ENCODE results near the gene TNS3.

The TNS3 gene

DNA sequence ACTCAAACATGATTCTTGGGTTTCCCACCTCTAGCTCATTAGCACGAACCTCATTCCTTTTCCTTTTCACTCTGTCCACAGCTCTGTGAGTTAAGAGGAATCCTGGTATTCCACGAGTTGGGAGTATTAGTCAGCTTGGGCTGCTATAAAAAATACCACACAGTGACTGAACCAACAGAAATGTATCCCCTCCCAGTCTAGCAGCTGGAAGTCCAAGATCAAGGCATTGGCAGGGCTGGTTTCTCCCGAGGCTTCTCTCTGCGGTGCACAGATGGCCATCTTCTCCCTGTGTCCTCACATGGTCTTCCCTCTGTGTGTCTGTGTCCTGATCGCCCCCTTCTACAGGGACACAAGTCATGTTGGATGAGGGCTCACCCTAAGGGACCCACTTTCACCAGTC is 261.6 kb downstream of the TNS3 start:
- Histone ChIP-seq H3K27ac (no peak overlapping the region), H3K4me3 (no peak overlapping the region)

DNA sequence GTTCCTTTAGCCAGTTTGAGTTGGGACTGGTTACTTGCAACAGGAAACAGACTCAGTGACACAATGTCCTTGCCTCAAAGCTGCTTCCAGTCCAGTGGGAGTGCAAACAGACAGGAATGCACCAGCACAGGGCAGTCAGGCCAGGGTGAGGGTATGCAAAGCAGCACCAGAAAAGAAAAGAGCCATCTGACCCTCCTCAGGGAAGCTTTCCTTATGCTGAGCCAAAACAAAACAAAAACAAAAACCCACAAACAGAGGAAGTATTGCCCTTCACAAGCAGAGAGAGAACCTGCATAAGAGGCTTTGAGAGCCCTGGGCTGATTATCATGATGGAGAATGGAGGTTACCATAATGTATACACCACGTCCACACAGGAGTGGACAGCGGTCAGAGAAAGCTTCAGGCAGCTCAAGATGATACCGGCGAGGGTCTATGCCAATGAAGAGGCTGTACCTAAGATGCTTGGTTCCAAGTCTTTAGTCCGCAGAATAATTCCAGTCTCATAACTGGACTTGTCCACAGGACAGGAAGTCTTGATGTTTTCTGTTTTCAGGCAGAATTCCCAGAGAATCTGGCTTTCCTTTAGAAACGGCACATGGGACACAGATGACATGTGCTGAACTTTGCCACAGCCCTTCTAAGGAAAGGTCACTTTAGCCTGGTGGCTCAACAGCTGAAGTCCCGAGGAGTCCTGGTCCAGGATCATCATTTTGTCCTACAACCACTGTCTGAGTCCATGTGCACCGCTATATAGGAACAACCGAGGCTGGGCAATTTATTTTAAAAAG is 263.3 kb downstream of the TNS3 start:
- H3K4me3 ChIP-seq, result no peak overlapping the region
- H3K27ac ChIP-seq, result peak overlapping the region in 2 of 21 experiments; percentile 10 to 54

DNA sequence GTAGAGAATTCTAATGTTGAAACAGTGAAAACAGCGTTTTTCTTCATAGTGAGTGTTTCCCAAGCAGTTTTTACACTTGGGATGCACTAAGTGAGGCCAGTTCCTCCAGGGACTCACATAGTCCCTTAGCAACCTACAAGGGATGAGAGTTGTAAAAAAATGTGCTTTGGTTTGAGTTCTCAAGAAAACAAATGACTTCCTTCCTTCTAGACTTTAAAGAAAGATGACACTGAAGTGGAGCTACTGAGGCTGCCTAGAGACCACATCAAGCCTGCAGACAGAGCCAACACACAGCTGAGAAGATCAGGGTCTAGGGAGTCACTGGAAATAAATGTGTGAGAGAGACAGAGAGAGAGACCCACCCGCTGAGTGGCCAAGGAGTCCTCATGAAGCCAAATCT is 264.4 kb downstream of the TNS3 start:
- peak overlapping the region in 1 of 21 experiments; percentile 10 for H3K27ac ChIP-seq

DNA sequence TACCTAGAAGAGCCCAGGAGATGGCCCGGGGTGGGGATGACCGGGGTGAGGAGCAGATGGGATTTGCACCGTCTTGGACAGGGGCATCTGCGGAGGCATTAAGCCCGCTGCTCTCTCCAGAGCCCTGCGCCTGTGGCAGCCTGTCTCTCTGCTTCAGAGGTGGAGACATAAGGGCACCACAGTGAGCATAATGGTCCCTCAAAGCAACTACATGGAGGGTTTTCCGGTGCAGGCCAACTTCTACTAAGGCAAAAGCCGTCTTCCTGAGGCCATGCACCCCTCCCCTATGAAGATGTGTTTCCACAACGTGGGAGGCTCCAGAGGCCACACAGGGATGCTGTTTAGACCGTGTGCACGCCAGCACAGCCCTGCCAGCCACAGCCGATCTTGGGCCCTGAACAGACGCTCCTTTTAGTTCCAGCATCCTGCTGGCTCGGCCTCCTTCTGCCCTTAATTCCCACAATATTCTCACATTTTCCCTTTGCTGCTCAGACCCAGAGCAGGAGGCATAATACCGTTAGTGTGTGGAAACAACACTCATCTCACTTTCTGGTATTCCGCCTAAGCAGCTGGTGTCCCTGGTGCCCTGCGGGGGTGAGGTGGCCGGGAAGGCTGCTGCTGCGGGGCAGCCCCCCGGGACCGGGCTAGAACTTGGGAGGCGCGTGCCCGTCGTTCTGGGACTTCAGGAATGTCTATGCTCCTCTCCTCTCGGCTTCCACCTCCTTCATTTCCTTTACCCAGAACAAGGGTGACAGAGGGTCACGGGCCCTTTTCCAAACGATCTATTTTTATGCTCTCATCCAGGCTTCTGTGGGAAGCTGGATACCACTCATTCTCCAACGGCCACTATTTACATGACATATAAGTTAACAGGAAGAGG is 266.9 kb downstream of the TNS3 start:
- no peak overlapping the region for H3K4me3 ChIP-seq
- H3K27ac ChIP-seq, result peak overlapping the region in 12 of 21 experiments; percentile 0 to 69 (median 33)

More for the DNA sequence above, 264.4 kb downstream of the TNS3 start:
- H3K4me3 ChIP-seq, result no peak overlapping the region

DNA sequence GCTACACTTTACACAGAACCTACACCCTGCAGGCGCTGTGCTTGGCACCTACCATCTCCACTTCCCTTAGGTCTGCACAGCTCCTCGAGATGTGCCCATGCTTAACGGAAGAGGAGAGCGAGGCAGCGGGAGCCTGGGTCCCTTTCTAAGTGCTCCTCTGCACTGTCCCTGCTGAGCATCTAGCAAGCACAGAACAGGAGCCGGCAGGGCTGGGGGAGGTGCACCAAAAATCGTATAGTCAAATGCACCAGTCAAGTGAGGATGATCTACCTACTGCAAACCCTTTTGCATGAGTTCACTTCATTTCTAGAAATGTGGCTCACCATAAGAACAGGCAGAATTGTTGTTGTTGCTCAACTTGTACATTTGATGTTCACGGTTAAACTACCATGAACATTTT is 267.7 kb downstream of the TNS3 start:
- H3K27ac ChIP-seq, result peak overlapping the region in 6 of 21 experiments; percentile 0 to 47 (median 34)
- H3K4me3 ChIP-seq, result no peak overlapping the region

DNA sequence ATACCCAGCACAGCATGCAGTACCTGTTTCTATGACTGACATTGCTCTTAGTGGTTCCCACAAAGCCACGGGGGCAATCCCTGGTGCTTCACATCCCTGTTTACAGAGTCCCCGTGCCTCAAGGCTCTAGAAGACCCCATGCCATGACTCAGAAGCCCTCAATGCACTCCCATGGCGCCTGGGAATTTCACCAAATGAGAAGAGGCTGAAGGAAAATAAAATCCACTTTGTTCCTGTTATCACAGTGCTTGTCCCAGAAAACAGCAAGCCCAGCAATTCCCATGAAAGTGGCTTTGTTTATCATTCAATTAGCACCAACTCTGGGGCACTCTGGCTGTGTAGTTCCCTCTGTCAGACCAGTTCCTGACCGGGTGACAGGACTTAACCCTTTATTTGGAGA is 268.3 kb downstream of the TNS3 start:
- Histone ChIP-seq H3K4me3 (no peak overlapping the region), H3K27ac (peak overlapping the region in 1 of 21 experiments; percentile 7)

DNA sequence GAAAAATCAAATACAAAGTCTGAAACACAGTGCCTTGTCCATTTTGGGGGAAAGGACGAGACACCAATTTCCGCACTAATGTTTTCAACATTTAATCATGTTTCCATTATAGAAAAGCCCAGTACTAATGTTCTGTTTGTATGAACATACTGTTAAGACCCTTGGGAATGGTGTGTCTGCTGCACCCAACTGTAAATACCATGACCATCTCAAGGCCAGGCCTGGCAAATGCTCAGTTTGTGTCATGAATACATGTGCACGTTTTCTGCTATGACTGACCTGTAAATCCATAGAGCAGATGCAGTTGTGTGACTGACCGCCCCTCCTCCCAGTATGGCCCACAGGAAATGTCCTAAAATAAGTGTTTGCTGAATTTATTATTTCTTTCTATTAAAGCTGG is 270.0 kb downstream of the TNS3 start:
- H3K27ac ChIP-seq, result no peak overlapping the region

DNA sequence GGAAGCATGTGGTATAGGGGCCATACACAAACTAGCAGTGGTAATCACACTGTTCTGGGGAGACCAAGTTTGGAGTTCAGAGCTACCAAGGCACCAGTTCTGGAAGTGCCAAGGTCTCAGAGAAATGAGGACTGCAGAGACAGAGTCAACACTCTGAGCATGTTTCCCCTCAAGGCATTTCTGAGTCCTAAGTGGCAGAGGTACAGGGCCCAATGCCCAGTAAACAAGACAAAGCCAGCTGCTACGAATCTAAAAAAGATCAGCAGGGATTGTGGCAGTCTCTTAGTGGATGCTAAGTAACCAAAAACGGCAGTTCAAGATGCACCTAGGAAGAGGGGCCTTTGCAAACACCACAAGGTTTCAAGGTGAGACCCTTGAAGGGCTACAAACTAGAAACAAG is 271.9 kb downstream of the TNS3 start:
- H3K4me3 ChIP-seq, result no peak overlapping the region
- peak overlapping the region in 1 of 21 experiments; percentile 3 for H3K27ac ChIP-seq

More for the DNA sequence above, 270.0 kb downstream of the TNS3 start:
- no peak overlapping the region for H3K4me3 ChIP-seq

DNA sequence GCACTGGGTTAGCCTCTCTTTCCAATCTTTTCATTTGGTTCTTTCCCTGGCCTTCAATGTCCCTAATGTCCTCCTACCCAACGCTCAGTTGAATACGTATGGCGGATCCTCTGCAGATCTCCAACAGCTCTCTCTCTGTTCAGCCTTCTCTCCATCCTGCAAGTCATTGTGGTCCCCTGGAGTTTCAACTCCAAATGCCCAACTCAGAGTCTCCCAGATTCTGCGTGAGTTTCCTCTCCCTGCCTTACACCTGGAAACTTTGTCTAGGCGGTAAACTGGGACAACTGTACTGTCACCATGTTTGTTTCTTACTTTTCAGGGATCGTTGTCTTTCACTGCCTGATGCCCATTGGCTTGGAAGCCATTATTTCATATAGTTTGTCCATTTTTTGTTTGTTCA is 273.1 kb downstream of the TNS3 start:
- H3K27ac ChIP-seq, result no peak overlapping the region
- H3K4me3 ChIP-seq, result no peak overlapping the region

DNA sequence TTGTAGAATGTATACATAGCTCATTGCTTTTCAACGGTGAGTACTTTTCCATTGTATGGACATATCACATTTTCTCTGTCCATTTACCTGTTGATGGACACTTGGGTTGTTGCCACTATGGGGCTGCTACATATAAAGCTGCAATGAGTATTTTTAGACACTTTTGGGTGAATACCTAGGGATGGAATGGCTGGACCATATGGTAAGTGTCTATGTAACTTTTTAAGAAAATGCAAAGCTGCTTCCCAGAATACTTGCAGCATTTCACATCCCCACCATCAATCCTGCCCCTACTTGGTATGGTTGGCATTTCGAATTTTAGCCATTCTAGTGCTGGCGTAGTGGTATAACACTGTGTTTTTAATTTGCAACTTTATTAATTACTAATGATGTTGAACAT is 274.6 kb downstream of the TNS3 start:
- Histone ChIP-seq H3K4me3 (no peak overlapping the region), H3K27ac (no peak overlapping the region)

DNA sequence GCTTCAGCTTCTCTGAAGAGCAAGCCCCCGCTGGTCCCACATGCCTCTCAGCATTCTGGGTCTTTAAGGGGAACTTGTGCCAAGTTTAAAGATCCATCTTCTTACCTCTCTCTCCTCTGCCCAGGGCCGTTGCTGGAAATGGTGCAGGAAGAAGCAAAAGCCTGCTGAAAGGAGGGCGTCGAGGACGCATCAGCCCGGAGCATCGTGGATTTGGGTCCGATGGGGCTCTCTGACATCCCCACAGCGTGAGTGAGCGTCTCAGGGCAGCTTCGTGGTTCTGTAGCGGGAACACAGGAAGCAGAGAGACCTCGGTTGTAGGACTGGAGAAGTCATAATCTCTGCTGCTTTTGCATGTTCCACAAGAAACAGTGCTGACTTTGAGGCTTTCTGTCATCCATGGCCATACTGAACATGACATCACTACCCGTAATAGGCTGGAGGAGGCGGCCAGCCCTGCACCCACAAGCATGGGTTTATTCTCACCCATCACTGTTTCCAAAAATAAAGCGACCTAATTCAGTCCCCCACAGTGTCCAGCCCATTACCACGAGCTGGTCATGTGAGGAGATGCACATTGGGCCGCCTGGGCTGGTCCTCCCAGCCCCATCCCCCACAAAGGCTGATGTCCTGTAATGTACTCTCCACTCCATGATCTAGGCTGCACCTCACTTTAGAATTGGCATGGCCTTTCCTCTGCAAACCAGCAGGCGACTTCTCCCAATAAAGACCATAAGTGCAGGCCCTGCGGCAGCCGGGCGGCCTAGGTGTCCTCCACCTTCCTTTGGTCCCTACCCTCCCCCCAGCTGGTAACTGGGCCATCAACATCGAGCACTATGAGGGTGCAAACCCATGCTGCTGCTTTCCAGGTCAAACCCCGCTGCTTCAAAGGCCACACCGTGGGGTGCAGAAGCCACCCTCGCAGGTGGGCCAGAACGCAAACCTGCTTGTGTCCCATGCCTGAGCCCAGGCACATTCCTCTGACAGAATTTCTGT is 276.9 kb downstream of the TNS3 start:
- H3K27ac ChIP-seq, result peak overlapping the region in 1 of 21 experiments; percentile 30

DNA sequence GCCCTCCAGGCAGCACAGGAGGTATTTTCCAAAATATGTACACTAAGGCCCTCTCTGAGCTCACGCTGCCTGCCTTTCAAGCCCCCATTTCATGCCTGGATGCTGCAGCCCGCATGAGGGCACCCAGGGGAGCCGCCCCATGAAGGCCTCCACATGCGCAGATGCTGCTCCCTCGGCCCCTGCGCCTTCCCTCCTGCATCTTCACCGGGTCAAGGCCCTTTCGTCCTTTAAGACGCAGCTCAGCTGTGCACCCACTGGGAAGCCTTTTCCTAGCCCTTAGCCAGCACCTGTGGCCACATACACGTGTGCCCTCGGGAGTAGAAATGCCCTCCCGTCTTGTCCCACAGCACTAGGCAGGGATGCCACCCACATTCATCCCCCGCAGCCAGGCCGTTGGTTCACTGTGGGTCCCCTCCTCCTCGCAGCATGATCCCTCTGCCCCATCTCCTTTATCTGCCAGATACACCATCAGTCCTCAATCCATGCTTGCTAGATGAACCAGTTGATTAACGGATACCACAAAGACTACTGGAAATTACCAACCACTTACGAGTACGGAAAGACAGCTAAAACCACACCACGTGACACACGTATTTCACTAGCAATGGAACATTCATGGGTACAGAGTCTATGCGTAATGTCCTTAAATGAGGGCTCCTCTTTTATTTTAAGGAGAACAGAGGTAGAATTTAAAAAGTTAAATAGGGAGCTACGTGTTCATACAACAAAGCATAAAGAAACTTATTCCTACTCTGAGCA is 278.0 kb downstream of the TNS3 start:
- Histone ChIP-seq H3K27ac (no peak overlapping the region), H3K4me3 (no peak overlapping the region)

More for the DNA sequence above, 276.9 kb downstream of the TNS3 start:
- no peak overlapping the region for H3K4me3 ChIP-seq

DNA sequence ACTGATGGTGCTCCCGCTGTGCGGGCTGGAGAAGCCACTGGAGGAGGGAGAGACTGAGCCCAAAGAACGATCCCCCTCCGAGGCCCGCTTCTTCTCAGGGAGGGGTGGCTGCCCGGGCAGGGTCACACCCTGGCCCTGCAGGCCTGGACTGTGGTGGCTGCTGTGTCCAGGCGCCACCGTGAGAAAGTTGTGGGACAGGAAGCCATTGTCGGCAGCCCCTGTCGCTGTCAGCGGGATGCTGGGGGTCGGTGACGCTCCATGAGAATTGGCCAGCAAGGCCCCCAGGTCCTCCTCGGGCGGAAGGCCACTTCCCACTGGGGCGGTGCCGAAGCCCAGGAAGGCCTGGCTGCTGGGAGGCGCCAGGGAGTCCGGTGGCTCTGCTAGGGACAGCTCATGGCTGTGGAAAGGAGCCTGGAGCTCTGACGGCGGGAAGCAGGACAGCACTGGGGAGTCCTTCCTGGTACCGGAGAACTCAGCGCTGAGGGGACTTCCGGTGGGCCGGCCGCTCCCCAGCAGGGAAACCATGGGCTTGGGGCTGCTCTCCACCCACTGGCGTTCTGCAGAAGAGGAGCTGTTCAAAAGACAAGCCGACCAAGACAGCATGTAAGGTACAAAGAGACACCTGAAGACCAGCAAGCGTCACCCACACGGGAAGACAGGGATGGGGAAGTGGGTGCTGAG is 278.8 kb downstream of the TNS3 start:
- H3K27ac ChIP-seq, result peak overlapping the region in 1 of 21 experiments; percentile 35
- H3K4me3 ChIP-seq, result no peak overlapping the region

DNA sequence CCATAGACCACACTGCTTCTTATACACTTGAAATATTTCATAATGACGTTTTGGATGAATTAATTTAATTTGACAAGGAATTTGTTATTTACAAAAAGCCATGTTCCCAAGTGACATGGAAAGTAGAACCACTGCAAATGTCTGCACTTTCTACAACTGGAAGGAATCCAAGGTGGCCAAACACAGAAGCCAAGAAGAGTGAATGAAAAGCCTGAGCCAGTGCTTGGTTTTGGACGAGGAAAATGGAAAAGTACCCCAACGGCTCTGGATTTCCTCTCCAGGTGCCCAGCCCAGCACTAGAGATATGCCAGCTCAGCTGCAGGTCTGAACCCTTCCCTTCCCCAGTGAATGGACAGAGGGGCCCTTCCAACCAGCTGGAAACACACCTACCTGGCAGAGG is 279.4 kb downstream of the TNS3 start:
- no peak overlapping the region for H3K4me3 ChIP-seq
- peak overlapping the region in 1 of 21 experiments; percentile 35 for H3K27ac ChIP-seq

DNA sequence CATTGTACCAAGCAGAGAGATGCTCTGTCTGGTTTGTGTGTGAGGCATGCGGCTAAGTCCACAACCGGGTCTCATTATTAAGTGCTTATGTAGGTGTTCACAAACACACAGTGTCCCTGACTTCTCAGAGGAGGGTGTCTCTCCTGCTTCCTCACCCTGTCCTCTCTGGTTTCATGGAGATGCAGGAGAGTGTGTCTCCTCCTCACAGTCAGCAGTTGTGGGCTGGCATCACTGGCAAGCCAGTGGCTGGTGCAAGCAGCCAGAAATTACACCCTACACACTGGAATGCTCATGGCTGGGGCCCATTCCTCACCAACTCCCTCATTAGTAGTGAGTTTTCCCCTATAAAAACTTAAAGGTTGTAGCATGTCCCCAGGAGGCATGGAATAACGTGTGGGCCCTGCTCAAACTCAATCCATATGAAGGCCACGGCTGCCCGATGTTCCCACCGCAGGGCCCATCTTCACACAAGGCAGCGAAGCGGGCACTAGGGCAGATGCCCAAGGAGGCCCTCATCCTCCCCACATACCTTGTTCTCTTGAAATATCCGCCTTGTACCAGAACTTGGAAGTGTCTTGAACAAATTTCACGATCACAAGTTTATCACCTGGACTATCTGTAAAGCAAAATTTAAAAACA is 280.1 kb downstream of the TNS3 start:
- H3K4me3 ChIP-seq, result no peak overlapping the region
- H3K27ac ChIP-seq, result no peak overlapping the region

DNA sequence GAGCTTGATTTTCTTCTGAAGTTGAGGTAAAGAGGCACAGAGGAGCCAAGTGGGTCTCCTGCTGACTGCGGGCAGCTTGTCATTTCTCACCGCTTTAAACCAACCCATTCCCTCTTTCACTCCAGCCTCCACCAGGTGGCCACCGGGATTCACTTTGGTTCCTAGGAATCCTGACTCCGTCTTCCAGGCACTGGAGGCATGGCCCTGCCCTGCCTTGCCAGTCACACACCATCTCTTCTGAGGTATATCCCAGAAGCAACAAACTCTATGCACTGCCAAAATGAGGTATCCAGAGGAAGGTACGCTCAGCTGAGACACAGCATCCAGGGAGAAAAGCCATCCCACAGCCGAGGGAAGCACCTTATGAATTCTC is 280.8 kb downstream of the TNS3 start:
- Histone ChIP-seq H3K27ac (no peak overlapping the region), H3K4me3 (no peak overlapping the region)

DNA sequence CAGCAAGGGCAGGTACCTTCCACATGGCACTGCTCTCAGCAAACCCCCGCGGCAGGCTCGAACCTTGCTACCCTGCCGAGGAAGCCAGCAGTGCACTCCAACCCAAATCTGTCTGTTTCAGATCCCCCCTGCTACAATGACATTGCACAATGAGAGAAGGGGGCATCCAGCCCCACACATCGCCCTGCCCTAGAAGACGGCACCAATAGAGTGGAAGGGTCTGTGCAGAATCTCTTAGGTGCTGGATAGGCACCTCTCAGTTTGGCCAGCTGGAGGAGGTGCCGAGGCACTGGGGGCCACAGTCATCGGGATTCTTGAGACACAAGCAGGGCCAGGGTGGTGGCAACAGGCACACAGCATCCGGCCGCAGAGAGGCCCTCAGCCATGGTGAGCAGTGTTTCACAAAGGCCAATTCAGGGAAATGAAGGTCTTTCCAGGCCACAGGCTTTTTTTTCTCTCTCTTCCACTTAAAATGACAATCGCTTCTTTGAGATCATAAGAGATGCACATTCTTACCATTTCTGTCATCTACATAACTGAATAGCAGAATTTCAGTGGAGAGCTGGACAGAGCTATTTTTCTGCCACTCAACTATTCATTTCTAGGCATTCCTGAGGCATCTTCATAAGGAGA is 281.3 kb downstream of the TNS3 start:
- no peak overlapping the region for H3K27ac ChIP-seq

More for the DNA sequence above, 281.3 kb downstream of the TNS3 start:
- H3K4me3 ChIP-seq, result no peak overlapping the region

Data from skin epidermis (tissue), 12 donors.